HuH-7.5 (cell line): ENCODE data around the gene UBE2V1.
"Not testable (repeated sequence)": the region's sequence is repeated elsewhere in the genome, so short reads cannot be mapped to it uniquely, and the experiment has no call there.

ENCODE experiments used
- DNase-seq: peaks from one replicate; pipeline ENCODE4 v3.0.0; 2011; ENCODE audit warnings: low spot score

The UBE2V1 gene

DNA sequence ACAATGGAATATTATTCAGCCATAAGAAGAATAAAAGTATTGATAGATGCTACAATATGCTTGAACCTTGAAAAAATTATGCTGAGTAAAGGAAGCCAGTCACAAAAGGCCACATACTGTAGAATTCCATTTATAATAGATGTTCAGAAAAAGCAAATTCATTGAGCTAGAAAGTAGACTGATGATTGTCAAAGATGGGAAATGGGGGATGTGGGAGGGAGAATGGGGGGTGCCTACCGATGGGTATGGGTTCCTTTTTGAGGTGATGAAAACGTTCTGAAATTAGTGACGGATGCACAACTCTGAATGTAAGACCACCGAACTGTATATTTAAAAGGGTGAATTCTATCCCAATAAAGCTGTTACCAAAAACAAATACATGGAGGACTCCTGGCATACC is 18.4 kb downstream of the UBE2V1 start:
- DNase-seq: no peak

DNA sequence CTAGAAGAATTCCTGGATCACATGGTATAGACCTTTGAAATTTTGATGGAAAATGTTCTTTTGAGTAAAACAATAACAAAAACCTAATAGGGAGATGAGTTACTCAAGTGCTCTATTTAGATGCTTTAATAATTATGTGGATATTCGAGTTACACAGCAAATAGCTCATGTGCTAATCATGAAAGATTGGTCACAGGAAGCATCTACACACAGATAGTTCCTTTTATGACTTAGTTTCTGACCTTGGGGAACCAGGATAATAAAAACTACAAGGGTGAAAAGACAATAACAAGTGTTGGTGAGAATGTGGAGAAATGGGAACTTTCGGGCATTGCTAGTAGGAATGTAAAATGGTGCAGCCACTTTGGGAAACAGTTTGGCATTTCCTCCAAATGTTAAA is 19.7 kb downstream of the UBE2V1 start:
- DNase-seq: no peak

DNA sequence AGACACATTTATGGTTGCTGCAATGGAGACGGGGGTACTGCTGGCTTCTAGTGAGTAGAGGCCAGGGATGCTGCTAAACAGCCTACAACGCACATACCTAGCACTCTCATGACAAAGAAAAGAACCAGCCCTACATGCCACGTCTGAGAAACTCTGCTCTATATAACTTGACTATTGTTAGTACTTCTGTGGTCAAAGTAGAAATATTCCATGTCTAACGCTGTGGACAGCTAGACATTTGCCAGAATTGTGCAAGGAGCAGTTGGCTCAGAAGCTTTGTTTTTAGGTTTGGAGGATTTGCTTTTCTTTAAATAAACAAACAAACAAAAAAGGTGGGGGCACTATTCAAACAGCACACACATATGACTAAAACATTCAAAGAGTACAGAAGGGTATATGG is 20.5 kb downstream of the UBE2V1 start:
- no peak for DNase-seq

DNA sequence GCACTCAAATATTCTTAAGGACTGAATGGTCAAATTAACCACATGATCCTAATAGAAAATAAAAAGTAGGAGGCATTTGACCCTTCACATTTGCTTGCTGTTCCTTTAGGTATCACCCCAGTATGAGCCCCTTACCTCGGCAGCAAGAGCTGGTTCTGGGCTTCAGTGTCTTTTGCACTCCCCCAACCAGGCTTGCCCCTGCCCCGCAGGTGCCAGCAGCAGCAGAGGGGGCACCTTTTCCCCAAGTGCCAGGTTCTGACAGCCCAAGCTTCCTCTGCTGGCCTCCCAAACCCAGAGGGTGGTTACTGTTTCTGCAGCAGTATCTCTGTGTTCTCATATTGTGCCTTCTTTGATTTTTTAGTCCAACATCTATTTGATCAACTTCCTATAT is 23.2 kb downstream of the UBE2V1 start:
- DNase-seq: no peak

DNA sequence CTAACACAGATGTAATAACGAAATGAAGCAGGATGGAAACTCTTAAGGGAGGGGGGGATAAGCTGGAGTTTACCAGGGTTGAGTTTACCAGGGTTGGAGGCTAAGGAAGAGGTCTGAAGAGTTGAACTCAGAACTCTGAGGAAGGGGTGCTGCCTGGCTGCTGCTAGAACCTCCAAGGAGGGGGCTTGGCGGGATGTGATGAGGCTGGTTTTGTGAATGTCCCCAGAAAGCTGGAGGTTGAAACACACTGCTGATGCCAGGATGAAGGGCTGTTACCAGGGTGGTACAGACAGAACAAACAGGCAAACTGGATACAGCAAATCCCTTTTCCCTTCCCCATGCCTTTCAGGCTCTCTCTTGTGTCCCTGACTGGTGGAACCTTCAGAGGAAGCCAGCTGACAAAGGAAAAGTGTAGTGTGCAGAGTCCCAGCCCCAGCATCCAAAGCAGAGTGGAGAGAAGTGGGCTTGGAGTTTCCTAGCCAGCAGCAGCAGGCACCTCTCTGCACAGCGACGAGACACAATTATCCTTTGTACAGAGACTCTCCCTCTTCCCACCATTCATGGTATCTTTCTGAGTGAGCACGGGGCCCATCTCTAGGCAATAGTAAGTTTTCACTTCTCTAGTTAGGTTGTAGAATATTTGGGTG is 23.7 kb downstream of the UBE2V1 start:
- DNase-seq: no peak

DNA sequence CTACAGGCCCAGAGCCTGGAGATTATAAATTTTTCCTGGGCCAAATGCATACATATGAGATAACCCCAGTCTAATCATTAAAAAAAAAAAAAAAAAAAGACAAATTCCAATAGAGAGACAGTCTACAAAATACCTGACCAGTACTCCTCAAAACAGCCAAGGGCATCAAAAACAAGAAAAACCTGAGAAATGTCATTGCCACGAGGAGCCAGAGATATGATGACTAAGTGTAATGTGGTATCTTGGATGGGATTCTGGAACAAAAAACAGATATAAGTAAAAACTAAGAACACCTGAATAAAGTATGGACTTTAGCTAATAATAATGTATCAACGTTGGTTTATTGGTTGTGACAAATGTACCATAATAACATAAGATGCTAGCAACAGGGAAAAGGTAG is 24.9 kb downstream of the UBE2V1 start:
- DNase-seq: no peak

DNA sequence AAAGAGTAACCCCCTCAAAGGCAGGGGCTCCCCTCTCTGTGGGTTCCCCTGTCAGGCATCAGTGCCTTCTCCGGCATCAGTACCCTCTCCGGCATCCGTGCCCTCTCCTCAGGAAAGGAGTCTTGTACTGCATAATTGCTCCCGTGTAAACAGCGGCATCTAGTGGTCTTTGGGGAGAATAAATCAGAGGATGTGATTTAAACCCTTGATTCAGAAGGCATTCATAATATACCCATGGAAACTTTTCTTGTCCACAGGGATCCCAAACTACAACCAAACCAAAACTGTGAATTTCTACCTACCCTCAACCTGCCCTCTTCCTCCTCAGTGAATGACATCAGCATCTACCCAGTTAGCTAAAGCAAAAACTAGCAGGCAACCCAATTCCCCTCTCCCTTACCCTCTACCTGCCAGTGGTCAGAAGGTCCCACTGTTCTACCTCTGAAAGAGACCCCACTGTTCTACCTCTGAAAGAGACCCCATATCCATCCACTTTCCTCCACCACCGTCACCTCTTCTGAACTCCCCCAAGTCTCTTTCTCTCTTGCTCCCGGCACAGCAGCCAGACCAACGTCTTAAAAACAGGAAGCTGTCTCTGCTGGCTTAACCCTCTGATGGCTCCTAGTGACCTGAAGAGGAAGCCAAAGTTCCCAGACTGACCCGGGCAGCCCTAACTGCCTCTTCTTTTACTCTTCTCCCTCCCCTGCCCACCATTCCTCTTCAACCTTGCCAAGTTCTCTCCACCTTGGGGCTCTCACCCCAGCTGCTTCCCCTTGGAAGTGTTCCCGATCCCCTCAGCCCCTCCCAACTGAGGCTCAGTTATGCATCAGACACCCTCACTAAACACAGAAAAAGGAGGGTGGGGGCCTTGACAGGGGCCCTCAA is 27.2 kb downstream of the UBE2V1 start:
- DNase-seq: peak; percentile 65

DNA sequence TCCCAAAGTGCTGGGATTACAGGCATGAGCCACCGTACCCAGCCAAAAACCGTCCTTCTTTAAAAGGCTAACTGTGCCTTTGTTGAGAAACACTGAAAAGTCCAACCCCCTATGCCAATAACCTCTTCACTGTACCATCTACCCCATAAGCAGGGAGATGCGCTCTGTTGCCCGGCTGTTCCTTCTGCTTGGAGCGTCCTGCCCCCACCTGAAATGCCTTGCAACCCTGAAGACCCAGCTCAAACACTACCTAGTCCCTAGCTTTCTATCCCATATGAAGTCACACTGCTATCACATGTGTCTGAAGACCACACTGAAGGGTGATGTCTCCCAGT is 27.8 kb downstream of the UBE2V1 start:
- DNase-seq: no peak

DNA sequence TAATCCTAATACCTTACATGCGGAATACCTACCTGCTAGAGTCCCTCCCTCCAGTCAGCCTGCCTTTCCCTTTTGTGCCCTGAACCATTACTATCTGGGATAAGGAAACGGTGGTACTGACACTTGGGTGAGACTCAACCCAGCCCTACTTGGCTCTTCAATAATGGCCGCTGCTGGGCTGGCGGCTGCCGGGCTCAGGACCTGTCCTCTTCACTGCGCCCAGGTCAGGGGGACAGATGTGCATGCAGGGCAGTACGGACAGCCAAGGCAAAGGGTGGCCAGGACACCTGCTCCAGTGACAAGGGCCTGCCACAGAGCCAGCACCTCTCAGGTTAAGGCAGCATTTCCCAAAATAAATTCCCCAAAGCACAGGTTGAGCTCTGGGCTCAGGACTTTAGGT is 29.9 kb downstream of the UBE2V1 start:
- no peak for DNase-seq

DNA sequence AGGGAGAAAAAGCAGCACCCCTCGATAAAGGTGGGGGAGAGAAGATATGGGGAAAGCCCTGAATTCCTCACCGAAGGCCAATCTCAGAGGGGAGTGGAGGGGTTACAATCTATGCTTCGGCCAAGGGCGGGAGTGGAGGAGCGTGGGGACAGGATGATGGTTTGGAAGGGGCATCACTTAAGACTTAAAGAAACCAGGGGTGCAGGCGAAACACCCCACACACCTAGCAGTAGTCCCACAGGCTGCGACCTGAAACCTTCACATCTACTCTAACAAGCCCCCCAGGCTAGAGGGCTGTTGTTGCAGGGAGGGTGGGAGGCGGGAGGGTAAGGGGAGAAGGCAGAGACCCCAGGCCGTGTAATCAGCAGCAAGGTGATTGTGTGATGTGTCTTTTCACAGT is 30.9 kb downstream of the UBE2V1 start:
- not testable (repeated sequence) for DNase-seq

DNA sequence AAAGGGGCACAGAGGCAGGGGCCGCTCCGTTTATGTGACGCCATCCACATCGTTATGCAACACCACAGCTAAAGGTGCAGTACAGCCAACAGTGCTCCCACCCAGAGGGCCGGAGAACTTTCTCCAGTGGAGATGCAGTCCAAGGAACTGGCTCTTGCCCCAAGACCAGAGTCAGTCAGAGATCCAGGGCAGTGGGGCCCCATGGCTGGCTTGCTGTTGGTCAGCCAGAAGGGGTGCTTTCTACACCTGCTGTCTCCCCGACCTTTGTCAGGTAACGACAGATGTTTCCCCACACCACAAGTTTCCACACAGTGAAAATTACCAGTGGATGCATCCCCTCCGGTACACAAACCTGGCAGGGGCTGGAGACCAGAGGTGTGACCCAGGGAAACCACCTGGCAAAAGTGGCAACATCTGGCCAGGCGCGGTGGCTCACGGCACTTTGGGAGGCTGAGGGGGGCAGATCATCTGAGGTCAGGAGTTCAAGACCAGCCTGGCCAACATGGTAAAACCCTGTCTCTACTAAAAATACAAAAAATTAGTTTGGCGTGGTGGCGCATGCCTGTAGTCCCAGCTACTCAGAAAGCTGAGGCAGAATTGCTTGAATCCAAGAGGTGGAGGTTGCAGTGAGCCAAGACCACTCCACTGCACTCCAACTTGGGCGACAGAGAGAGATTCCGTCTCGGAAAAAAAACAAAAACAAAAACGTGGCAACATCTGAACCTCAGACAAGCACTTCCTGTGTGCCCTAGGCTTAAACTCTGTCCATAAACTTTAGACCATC is 34.9 kb downstream of the UBE2V1 start:
- no peak for DNase-seq

DNA sequence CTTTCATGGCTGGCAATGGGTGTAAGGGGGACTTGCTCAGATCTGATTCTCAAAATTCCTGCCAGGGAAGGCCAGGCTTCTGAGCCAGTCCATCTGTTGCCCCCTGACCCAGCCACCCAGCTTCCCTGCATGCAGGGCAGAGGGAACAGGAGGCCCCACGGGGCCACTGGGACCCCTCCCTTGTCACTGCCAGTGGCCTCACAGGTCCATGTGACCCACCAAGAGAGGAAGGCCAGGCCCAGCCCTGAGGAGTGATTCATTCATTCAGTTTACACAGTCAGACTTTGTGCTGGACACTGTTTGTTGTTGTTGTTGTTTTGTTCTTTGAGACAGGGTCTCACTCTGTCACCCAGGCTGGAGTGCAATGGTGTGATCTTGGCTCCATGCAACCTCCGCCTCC is 39.5 kb downstream of the UBE2V1 start:
- no peak for DNase-seq

DNA sequence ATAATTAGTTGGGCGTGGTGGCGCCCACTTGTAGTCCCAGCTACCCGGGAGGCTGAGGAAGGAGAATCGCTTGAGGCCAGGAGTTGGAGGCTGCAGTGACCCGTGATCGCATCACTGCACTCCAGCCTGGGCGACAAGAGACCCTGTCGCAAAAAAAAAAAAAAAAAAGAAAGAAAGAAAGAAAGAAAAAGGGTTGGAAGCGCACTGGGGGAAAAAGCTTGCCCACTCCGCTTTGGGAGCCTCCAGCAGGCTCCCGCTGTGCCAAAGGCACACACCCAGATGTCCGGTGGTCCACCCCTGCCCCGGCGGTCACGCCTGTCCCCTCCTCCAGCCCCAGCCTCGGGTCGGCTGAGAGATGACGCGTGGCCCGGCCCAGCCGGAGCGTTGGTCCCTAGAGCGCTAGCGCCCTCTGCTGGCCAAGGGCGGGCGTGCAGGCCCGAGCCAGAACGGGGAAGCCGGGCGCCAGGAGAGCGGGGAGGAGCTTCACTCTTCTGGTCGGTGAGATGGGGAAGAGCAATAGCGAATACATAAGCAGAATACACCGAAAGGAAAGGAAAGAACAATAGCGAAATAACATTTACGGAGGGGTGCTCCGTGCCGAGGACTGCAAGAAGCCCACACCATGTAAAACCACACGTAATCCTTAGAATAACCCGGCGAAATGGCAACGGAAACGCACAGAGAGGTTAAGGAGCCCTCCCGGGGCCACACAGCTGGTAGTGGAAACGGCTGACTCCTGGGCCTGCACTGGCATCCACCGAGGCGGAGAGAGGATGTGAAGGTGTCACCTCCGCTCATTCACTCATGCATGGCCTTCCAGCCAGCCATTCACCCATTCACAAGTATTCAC is 41.7 kb downstream of the UBE2V1 start:
- peak; percentile 96 for DNase-seq

DNA sequence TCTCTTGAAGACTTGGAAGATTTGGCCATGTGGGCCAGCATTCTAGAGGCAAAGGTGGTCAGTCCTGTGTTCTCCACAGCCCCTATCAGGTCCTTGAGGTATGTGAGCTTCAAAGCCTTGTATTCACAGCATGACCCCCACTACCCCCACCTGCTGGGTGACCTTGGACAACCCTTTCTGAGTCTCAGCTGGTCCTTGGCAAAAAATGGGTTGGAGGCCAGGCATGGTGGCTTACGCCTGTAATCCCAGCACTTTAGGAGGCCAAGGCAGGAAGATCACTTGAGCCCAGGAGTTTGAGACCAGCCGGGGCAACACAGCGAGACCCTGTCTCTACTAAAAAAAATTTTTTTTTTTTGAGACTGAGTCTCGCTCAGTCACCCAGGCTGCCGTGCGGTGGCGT is 42.6 kb downstream of the UBE2V1 start:
- DNase-seq: no peak

DNA sequence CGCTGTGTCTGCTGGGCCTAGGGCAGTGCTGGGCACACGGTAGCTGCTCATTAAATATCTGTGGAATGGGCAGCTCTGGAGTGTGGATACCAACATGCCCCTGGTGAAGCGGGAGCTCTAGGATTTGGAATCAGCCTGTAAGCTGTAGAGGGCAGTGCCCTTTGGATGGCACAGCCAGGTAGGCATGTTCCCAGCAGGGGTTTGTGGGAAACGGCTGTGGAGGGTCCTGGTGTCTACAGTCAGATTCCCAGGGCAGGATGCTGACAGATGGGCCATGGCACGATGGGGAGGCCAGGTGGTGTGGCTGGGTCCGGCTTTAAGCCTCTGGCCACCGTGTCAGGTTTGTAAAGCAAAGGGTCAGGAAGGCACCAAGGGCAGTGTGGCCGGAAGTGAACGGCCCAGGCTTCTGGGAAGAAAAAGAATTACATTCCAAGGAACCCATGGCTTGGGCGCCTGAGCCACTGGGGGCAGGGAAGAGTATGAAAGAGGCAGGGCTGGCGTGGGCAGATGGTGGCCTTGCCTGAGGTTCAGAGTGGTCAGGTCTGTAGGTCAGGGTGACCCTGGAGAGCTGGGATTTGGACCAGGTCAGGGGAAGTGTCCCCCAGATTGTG is 44.8 kb downstream of the UBE2V1 start:
- DNase-seq: no peak

DNA sequence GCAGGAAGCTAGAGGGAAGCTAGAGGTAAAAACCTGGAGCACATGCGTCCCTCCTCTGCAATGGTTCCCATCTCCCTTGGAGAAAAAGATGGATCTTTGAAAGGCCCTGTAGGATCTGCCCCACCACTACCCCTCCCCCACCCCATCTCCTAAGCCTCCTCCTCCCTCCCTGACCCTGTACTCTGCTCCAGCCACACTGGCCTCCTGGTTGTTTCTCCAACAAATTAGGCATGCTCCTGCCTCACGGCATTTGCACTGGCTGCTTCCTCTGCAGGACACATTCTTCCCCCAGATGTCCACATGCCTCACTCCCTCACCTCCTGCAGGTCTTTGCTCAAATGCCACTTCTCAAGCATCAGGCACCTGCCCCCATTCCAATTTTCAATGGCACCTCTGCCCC is 45.5 kb downstream of the UBE2V1 start:
- DNase-seq: no peak

DNA sequence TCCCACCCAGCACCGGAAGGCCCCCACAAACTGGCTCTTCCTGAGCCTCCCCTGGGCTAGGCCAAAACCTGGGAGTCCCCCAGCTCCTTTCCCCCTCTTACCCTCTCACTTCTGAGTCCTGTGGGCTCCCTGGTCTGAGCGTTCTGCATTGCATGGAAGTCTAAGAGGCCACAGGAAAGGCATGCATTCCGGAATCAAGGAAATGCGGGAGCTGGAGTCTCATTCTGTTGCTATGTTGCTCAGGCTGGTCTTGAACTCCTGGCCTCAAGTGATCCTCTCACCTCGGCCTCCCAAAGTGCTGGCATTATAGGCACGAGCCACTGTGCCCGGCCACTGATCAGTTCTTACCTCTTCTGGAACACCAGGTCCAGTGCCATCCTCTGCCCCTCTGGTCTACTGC is 45.9 kb downstream of the UBE2V1 start:
- DNase-seq: no peak

DNA sequence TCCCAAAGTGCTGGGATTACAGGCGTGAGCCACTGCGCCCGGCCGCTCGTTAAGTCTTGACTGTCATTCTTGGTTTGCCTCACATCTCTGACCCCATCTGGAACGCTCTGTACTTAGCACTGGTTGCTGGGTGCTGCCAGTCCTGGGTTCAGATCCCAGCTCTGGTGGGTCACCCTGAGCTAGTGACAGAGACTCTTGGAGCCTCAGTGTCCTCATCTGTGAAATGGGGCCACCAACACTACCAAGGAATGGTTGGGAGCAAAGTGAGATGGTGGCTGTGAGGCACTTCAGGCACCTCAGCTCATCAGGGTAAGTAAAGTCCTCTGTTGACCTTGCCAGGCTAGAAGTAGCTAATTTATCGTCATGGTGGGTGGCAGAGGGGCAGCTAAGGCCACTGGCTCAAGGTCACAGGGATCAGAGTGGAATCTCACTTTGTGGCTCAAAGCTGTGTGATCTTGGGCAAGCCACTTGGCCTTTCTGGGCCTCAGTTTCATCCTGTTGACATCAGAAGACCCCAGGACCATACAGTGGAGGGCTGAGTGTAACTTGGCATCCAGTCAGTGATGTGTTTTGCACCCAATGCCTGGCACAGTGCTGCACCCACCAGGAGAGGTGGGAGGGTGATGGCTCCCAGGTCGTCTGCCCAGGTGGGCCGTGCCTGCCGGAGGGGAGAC is 46.7 kb downstream of the UBE2V1 start:
- DNase-seq: no peak

DNA sequence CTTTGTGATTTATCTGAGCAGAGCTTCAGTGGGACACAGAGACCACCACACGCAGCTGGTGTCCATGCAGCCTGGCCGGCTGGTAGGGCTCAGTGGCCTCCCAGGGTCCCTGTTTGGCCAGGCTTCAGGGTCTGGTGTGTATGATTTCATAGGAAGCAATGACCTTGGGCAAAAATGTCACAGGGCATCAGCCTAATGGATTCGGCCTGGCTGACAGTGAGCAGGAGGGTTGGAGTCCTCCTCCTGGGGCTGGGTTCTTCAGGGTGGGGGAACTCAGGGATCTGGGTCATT is 47.7 kb downstream of the UBE2V1 start:
- DNase-seq: no peak

DNA sequence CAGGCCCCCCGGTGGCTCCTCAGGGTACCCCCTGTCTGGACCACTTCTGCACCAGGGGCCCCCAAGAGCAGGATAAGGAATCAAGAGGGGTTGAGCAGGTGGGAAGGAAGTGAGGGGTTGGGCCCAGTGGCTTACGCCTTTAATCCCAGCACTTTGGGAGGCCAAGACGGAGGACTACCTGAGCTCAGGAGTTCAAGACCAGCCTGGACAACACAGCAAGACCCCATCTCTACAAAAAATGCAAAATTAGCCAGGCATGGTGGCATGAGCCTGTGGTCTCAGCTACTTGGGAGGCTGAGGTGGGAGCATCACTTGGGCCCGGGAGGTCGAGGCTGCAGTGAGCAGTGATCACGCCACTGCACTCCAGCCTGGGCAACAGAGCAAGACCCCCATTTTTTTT is 49.2 kb downstream of the UBE2V1 start:
- DNase-seq: not testable (repeated sequence)
